SKM-1 treated with dmso at 0.1 percent for 144 hours (cell line): ENCODE results near the gene TUBG1.
"Not testable (repeated sequence)": the region's sequence is repeated elsewhere in the genome, so short reads cannot be mapped to it uniquely, and the experiment has no call there.

Experiments used
- DNase-seq: peaks from one replicate; lab custom pipeline; 2025; ENCODE audit not compliant: unreplicated experiment; lab: John Stamatoyannopoulos, UW

The TUBG1 gene

DNA sequence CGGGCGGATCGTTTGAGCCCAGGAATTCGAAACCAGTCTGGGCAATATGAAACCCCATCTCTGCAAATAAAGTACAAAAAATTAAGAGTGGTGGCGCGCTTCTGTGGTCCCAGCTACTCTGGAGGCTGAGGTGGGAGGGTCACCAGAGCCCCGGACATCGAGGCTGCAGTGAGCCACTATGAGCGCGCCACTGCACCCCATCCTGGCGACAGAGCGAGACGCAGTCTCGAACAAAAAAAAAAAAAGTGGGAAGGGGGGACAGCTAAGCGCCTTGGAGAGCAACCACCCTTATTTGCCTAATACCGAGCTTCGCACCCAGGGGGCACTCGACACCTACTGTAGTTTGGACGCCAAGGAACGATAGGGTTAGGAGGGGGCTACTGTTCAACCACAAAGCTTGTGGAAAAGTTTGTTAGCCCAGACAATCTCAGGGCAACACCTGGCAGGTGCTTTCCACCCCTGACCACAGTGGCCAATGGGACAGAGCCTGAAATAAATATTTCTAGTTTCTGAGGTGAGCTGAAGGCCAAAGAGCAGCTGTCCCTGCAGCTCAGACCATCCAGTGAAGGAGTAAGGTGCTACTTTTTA is 31.1 kb upstream of the TUBG1 start:
- peak; percentile 49 for DNase-seq

DNA sequence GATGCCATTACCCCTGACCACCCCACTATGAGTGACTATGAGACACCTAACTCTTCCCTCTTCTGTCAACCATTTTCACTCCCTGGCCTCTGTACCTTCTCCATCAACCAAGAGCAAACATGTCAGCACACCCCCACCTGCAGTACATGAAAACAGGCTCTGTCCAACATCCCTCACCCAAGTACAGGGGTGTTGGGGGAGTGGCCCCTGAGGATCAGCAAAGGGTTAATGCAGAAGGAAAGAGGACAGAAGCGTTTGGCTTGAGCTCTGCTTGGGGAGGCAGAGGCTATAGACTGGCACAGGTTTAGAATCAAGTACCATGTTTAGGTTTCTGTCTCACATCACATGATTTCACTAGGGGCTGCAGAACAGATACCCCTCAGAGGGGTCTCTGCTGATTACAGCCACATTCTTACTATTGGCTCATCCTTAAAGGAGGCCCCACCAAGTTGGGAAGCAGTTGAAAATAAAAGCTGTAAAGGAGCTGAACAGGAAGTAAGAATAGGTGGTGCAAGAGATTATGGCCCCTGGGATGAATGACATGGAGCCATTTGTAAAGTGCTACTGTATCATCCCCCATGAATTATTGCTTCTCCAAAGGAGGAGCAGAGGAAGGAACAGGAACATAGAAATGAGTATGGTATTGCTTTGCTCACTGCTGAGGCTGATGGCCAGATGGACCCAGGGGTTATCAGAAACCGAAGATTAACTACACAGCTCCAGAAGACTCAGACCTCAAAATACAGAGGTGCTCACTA is 29.5 kb upstream of the TUBG1 start:
- DNase-seq: no peak

DNA sequence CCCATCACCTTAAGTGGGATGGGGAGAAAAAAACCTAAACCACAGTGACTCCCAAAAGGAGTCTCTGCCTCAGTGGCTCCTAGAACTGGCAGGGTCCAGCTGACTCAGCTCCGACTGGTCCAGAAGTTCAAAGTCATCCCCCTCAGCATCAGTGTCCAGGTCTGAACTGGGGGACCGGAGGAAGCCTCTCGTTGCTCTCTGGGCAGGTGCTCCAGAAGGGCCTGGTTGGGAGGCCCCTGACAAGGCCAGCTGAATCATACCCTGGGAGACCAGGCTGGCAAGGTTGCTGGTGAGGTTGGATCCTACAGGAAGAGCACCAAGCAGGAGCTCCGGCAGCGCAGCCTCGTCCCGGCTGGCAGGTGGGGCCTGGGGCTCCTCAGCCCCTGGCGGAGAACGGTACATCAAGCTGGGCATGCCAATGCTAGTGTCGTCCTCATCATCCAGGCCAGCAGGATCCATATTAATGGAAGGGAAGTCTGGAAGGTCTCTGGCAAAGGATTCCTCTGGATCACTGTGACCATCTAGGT is 27.7 kb upstream of the TUBG1 start:
- no peak for DNase-seq

DNA sequence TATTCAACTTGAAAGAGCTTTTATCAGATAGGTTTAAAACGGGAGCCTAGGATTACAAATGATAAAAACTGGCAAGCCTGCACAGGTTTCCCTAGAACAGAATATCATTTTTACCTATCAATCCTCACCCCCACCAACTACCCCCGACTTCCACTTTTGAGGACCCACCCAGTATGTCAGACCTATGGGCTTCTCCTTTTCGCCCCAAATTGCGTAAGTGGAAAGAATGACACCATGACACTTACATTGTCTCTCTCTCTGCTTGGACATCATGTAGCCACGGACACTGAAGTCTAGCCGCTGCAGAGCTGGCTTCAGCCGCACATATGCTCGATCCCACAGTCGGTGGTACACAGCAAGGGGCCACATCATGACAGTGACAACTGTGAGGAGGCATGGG is 24.6 kb upstream of the TUBG1 start:
- DNase-seq: peak; percentile 36

DNA sequence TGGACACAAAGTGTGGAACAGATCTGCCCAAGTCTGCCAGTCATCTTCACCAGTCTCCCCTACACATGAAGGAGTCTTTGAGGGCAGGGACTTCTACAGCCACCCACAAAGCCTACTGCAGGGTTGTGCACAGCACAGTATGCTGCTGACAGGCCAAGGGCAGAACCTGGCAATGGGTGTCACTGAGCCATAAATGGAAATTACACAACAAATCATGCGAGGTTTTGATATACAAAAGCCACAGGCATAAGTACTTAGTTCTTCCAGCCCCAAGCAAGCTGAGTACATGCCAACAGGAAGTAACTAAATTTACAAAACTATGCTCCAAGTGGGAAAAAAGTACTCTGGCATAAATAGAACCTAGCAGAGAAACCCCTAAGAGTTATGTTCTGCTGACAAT is 24.1 kb upstream of the TUBG1 start:
- DNase-seq: peak; percentile 20

DNA sequence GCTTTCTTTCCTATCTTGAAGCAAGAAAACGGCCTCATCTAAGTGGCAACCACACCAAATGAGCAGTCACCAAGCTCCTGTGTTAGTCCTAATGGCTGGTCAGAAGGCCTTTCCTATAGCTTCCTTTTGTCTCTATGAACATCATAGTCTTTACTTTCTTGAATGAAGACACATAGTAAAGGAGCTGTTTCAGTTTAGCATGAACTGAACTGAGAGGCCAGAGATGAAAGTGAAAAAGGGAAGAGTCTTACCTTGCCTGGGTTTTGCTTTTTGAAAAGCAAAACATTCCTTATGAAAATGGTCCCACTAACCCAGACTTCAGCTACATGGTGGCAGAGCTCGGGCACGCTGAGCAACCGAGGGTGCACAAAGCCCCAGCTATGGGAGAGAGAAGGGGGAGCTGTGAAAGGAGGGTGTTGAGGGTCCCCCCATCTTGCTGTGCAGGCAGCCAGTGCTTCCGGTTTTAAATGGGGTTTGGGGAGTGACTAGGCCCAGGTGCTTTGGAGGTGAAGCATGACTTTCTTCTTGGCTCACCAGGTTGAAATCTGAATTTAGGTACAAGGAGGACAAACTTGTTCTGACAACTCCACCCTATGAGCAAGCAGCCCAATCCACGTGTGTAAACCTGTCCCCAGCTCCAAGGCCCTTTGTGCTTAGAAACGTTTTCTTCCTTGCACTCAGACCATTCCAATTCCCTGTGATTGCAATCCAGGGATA is 22.8 kb upstream of the TUBG1 start:
- DNase-seq: no peak

DNA sequence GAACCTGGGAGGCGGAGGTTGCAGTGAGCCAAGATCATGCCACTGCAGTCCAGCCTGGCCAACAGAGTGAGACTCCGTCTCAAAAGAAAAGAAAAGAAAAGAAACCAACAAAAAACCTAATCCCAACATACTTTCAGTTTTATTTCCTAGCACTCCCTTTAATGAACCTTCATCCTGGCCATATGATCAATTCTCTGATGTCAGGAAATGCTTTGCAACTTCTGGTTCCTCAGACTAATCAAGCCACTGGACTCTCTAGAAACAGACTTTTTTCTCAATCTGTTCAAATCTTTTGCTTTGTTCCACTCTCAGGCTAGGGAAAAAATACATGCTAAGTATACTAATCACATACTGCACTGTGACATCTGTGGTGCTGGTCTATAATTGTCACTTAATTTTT is 18.6 kb upstream of the TUBG1 start:
- DNase-seq: no peak

DNA sequence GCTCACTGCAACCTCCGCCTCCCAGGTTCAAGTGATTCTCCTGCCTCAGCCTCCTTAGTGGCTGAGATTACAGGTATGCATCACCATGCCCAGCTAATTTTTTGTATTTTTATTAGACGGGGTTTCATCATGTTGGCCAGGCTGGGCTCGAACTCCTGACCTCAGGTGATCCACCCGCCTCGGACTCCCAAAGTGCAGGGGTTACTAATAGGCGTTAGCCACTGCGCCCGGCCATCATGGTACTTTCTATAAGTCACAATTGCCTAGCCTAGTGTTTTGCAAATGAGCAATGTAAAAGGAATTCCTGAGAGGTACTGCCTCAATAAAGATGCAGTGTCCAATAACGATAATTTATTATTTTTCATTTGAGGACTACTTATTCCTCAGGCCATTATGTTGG is 18.1 kb upstream of the TUBG1 start:
- DNase-seq: no peak

DNA sequence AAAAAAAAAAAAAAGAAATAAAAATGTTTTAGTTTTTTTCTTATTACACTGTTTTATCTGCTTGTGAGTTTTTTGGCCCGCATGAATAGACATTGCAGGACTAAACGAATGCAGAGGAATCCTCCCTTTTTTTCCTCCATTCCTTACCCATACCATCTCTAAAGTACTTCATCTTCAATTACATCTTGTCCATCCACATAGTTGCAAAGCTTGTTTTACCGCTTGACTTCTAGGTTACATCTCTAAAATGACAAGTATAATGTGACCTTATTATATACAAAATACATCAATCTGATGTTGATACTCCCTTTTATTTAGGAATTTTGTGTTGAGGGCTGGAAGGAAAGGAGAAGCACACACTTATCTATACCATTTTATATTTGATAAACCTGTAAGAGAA is 13.1 kb upstream of the TUBG1 start:
- no peak for DNase-seq

DNA sequence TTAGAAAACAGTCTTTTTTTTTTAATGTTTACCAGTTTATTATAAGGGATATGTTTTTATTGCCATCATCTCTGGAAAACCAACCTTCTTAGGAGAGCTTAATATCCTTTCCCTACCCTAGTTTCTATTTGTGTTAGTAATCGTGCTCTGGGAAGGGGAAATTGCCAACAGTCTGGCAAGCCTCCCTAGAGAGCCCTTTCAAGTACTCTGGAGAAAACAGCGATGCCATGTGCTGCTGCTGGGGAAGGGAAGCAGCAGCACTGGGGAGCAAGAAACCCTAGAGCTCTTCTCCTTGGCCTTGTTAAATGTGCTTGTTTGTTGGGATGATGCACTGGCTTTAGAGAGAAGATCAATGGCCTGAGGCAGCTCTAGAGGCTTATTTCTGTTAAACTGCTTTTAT is 10.6 kb upstream of the TUBG1 start:
- DNase-seq: no peak

DNA sequence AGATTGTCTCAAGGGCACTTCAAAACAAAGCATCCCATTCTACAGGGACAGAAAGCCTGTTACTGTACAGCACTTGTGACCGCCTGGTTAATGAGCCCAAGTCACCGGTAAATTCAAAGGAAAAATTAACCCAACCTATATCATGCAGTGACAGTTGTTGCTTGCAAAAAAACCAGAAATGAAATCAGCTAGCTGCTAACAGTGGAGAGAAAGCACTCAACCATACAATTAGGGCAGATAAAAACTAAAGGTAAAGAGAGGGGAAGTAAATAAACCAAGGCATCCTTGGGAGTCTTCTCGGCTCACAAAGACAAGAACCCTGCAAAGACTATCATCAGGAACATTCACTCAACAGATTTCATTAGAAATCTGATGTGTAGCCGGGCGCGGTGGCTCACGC is 6.2 kb upstream of the TUBG1 start:
- no peak for DNase-seq

DNA sequence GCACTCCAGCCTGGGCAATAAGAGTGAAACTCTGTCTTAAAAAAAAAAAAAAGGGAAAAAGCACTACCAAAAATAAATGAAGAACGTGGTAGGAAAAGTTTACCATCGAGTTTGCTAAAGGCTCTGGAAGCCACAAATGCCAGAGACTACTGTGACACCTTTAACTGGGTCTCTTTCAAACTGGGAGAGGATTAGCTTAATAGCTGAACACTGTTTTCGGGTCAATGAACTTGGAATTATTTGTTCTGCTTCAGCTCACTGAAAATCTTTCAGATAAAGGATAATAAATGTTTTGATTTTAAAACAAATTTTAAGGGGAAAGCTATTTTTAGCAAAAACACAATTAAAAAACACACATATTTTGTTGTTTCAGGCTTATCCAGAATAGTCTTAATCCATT is 1.7 kb upstream of the TUBG1 start:
- no peak for DNase-seq

DNA sequence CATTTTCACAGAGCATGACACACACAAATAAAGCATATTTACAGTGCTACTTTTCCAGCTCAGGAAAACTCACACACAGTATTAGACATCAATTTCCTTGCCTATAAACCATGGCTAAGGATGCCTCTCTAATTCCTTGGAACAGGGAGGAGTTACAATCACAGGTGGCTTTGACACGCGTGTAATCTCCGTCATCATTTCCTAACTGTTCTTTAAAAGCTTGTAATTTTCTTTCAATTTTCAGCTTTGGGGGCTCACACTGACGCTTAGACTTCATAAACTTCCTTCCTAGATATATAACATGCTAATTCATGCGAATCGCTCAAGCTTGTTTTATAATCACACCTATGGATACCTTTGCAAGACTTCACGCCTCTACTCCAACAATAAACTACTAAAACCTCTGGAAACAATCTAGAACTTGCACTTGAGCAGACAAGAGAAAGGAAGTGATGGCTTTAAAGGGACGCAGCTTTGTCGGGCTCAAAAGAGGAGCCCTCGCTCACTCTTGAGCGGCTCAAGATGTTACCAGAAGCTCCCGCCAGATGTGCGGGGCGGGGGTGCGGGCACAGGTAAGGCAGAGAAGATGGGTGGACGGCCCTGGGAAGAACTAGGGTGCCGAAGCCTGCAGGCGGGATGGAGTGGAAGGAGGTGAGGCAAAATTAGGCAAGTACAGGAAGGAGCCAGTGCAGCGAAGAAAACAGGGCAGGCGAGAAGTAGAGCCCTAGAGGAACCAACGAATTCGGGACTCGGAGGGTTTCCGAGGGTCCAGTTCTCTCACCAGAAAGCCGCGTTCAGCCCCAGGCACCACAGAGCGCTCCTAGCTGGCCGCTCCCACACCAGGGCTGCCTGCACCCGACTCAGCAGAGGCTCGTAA is 940 bp upstream of the TUBG1 start:
- no peak for DNase-seq

DNA sequence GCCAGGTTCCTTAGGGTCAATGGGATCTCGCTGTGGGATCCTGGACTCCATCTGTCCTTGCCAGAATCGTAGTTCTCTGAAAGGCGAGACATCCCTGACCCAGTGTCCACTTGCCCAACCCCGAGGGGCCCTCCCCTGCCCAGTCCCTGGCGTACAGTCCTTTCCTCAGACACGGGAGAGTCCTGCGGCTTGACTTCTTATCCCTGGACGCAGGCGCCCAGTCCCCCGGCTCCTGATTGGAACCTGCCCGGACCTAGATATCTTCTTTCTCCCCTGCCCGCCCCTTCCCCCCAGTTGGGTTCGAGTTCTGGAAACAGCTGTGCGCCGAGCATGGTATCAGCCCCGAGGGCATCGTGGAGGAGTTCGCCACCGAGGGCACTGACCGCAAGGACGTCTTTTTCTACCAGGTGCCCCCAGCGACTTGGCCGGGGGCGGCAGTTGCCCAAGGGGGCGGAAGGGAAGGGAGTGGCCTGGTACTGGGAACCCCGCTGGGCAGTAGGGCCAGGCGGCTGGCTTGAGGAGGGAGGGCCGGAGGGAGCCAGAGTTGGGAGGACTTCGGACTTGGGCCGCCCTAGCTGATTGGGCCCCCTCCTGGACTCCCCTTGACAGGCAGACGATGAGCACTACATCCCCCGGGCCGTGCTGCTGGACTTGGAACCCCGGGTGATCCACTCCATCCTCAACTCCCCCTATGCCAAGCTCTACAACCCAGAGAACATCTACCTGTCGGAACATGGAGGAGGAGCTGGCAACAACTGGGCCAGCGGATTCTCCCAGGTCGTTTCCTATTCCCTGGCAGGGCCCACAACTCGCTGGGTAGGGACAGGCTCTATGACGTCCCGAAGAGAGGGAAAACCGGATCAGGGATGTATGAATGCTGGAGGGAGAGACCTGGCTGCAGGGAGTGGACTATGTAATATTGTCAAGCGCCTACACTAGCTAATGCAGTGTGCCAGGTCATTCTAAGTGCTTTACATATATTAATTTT is 625 bp downstream of the TUBG1 start:
- DNase-seq: not testable (repeated sequence)

DNA sequence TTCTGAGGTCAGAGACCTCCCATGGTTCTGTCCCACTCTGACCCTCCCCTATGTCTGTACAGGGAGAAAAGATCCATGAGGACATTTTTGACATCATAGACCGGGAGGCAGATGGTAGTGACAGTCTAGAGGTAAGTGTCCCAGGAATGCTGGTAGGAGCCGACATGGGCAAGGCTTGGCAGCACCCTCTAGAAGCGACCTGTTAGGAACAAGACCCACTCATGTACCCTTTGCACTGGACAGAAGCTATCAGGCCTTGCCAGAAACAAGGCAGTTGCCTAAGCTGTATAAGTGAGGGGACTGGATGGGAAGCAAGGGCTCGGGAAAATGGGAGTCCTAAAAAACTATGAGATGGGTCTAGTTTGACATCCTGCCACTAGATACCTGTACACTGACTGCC is 2.5 kb downstream of the TUBG1 start:
- DNase-seq: no peak

DNA sequence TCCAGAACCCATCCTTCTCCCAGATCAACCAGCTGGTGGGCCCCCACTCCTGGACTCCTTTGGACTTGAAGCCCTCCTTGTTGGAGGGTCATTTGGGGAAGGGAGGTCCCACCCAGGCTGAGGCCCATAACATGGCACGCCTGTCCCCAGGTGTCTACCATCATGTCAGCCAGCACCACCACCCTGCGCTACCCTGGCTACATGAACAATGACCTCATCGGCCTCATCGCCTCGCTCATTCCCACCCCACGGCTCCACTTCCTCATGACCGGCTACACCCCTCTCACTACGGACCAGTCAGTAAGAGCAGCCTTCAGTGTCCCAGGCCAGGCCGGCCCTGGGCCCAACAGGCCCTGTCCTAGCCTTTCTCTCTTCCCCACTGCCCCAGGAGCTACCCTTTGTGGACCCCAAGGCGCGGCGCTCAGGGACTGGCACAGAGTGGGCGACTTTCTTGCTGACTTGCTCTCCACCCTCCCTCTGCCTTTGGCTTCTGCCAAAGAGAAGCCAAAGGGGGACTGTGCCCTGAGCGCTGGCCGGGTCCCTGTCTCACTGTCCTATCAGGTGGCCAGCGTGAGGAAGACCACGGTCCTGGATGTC is 4.3 kb downstream of the TUBG1 start:
- no peak for DNase-seq

DNA sequence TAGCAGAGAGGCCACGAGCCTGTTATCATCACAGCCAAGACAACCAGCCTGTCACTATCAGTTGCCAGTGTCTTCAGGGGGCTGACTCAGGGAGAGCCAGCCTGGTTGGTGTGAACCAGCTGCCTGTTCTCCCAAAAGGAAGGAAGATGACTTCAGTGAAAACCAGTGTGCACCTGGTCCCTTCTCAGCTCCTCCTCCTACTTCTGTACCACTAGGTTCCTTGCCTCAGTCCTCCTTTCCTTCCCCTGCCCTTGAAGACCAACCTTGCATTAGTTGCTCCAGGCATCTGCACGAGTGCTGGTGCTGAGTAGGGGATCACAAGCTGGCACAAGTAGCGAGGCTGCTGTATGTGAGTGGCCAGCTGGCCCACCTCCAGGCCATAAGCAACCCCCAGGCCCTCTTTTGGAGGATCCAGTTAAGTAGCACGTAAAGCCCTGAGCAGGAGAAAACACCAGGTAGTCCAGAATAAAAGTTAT is 8.5 kb downstream of the TUBG1 start:
- no peak for DNase-seq

DNA sequence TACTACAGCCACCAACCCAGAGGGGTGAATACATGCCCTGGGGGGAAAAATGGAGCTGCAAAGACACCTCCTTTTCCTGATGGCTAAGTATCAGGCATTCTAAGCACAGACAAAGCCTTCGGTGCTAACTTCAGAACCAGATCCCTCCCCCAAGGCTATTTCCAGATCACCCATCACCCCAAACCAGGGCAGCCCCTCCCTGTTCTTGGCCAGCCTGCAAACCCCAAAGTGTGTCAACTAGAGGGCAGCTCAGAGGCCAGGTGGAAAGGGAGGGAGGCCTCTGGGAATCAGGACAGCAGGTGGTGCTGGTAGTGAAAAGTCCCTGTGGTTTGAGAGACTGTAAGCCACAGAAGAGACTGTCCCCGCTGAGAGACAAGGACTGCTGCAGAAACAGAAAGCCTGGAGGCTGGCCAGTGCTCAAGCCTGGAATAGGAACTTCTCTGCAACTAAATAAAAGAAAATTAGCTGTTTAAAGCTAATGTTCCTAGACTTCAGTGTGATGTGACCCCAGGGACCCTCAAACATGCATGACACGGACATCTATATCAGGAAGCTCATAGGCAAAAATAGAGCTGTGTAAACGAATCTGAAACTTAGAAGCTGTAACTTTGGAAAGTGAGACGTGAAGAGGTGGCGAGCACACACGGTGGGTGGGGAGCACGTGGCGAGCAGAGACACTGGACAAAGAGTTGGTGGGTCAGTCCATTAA is 9.1 kb downstream of the TUBG1 start:
- no peak for DNase-seq

DNA sequence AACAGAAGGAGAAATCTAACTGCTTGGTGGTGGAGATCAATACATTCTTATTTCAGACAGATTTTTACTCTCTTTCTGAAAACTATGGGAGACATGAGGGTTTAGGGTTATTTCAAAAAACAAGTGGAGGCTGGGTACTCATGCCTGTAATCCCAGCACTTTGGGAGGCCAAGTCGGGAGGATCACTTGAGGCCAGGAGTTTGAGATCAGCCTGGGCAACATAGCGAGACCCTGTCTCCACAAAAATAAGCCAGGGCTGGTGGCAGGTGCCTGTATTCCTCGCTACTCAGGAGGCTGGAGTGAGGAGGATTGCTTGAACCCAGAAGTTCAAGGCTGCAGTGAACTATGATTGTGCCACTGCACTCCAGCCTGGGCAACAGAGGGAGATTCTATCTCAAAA is 12.5 kb downstream of the TUBG1 start:
- DNase-seq: not testable (repeated sequence)
